Nephron progenitor cell (in vitro differentiated cells): ENCODE measurements around the gene FRS3.

Experiments used
- DNase-seq: peaks from one replicate; pipeline ENCODE4 v3.0.0; 2021
- H3K27ac Mint-ChIP-seq: 2 replicates; pipeline ENCODE4 v1.8.0; 2021; ENCODE audit warnings: mild to moderate bottlenecking, moderate library complexity, mixed read lengths
- H3K27me3 Mint-ChIP-seq: 2 replicates; pipeline ENCODE4 v1.8.0; 2021; ENCODE audit warnings: mild to moderate bottlenecking, low read depth, mixed read lengths; ENCODE audit not compliant: poor library complexity
- H3K36me3 Mint-ChIP-seq: 2 replicates; pipeline ENCODE4 v1.8.0; 2021; ENCODE audit warnings: low read depth, mixed read lengths
- H3K4me1 Mint-ChIP-seq: 2 replicates; pipeline ENCODE4 v1.8.0; 2021; ENCODE audit warnings: mixed read lengths
- H3K4me3 Mint-ChIP-seq: 2 replicates; pipeline ENCODE4 v1.8.0; 2021; ENCODE audit warnings: mild to moderate bottlenecking, moderate library complexity, mixed read lengths
- H3K9me3 Mint-ChIP-seq: 2 replicates; pipeline ENCODE4 v1.8.0; 2021; ENCODE audit warnings: mild to moderate bottlenecking, moderate library complexity, mixed read lengths
- TF ChIP-seq, protein P1 (sequence below): fragments of 200-600 bp; sonication (generic); IDR thresholded peaks from 2 replicates; pipeline ENCODE4 v1.5.0; 2021; ENCODE audit warnings: antibody characterized with exemption

FRS3 gene

GRCh38 chr6:41796474-41796873, 16.8 kb upstream of the FRS3 start:
- TF ChIP-seq, protein P1, sequence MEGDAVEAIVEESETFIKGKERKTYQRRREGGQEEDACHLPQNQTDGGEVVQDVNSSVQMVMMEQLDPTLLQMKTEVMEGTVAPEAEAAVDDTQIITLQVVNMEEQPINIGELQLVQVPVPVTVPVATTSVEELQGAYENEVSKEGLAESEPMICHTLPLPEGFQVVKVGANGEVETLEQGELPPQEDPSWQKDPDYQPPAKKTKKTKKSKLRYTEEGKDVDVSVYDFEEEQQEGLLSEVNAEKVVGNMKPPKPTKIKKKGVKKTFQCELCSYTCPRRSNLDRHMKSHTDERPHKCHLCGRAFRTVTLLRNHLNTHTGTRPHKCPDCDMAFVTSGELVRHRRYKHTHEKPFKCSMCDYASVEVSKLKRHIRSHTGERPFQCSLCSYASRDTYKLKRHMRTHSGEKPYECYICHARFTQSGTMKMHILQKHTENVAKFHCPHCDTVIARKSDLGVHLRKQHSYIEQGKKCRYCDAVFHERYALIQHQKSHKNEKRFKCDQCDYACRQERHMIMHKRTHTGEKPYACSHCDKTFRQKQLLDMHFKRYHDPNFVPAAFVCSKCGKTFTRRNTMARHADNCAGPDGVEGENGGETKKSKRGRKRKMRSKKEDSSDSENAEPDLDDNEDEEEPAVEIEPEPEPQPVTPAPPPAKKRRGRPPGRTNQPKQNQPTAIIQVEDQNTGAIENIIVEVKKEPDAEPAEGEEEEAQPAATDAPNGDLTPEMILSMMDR, result no peak
- no peaks in the 10 kb centered on the region for H3K9me3 Mint-ChIP-seq
- no peak overlapping the region for H3K4me3 Mint-ChIP-seq
- peaks cover 36% of the 10 kb centered on the region for H3K36me3 Mint-ChIP-seq
- no peaks in the 10 kb centered on the region for H3K27me3 Mint-ChIP-seq
- H3K27ac Mint-ChIP-seq, result no peak overlapping the region
- no peak for DNase-seq
- H3K4me1 Mint-ChIP-seq, result peaks cover 11% of the 10 kb centered on the region

GRCh38 chr6:41791984-41792383, 12.3 kb upstream of the FRS3 start:
- TF ChIP-seq, protein P1, result no peak
- Mint-ChIP-seq H3K9me3 (no peaks in the 10 kb centered on the region), H3K36me3 (peaks cover 36% of the 10 kb centered on the region), H3K4me3 (no peak overlapping the region), H3K27ac (peak overlapping the region; percentile 64), H3K4me1 (peaks cover 13% of the 10 kb centered on the region), H3K27me3 (no peaks in the 10 kb centered on the region)
- DNase-seq, result no peak

- DNase-seq, result no peak
- TF ChIP-seq, protein P1, result no peak
- Mint-ChIP-seq H3K27ac (no peak overlapping the region), H3K27me3 (no peaks in the 10 kb centered on the region), H3K4me1 (peaks cover 13% of the 10 kb centered on the region), H3K36me3 (peaks cover 31% of the 10 kb centered on the region), H3K9me3 (no peaks in the 10 kb centered on the region), H3K4me3 (no peak overlapping the region)
Measured at GRCh38 chr6:41791305-41791704, 11.6 kb upstream of the FRS3 start.

GRCh38 chr6:41790045-41790444, 10.3 kb upstream of the FRS3 start:
- Mint-ChIP-seq H3K27me3 (peaks cover 9% of the 10 kb centered on the region), H3K27ac (no peak overlapping the region), H3K4me1 (peaks cover 25% of the 10 kb centered on the region), H3K36me3 (peaks cover 26% of the 10 kb centered on the region), H3K9me3 (no peaks in the 10 kb centered on the region), H3K4me3 (no peak overlapping the region)
- DNase-seq, result no peak
- TF ChIP-seq, protein P1, result no peak

GRCh38 chr6:41789390-41789724, 9.7 kb upstream of the FRS3 start:
- H3K9me3 Mint-ChIP-seq, result no peaks in the 10 kb centered on the region
- peaks cover 26% of the 10 kb centered on the region for H3K36me3 Mint-ChIP-seq
- peaks cover 14% of the 10 kb centered on the region for H3K27me3 Mint-ChIP-seq
- H3K4me3 Mint-ChIP-seq, result peak overlapping the region; percentile 98
- no peak for DNase-seq
- peaks cover 32% of the 10 kb centered on the region for H3K4me1 Mint-ChIP-seq
- TF ChIP-seq, protein P1, result no peak
- peak overlapping the region; percentile 94 for H3K27ac Mint-ChIP-seq

GRCh38 chr6:41787219-41787917, 7.7 kb upstream of the FRS3 start, which contains the start of gene TOMM6:
TSS of gene TOMM6 (plus strand) at chr6:41787694. CDS start at chr6:41787698, 4 bp downstream.
- H3K36me3 Mint-ChIP-seq, result peaks cover 24% of the 10 kb centered on the region
- peak; percentile 96 for DNase-seq
- peak within 1 kb of the TSS; percentile 98 for H3K4me3 Mint-ChIP-seq
- H3K9me3 Mint-ChIP-seq, result no peaks in the 10 kb centered on the region
- peak within 1 kb of the TSS; percentile 99 for H3K27ac Mint-ChIP-seq
- TF ChIP-seq, protein P1, result peak; percentile 95
- H3K4me1 Mint-ChIP-seq, result peaks cover 35% of the 10 kb centered on the region
- peaks cover 32% of the 10 kb centered on the region for H3K27me3 Mint-ChIP-seq
